H9 (cell line): Measurements from ENCODE around the gene RAD21L1. TPM values are rescaled to one million over a fixed set of nuclear protein-coding genes. Genes with fewer than 3 reads are reported as not detected.
A peak's percentile ranks its signal among the peaks of the same experiment; 100 is the strongest.

Experiments
- DNase-seq: peaks from one replicate; pipeline ENCODE4 v3.0.0-alpha.2; 2017
- H2AFZ ChIP-seq: one replicate; pipeline ENCODE4 v1.6.1; 2013; ENCODE audit warnings: mild to moderate bottlenecking, low read length, control low read depth, moderate library complexity
- H2AK5ac ChIP-seq: 2 replicates; pipeline ENCODE4 v1.6.1; 2013; ENCODE audit warnings: low read length, control low read depth, mixed read lengths; ENCODE audit not compliant: insufficient read length
- H2BK120ac ChIP-seq: one replicate; pipeline ENCODE4 v1.6.1; 2013; ENCODE audit warnings: low read depth, mild to moderate bottlenecking, low read length, control low read depth, inconsistent platforms; ENCODE audit not compliant: poor library complexity, severe bottlenecking
- H2BK12ac ChIP-seq: 2 replicates; pipeline ENCODE4 v1.6.1; 2013; ENCODE audit warnings: low read length, control low read depth, mixed read lengths, low read depth; ENCODE audit not compliant: insufficient read length
- H2BK15ac ChIP-seq: 2 replicates; pipeline ENCODE4 v1.6.1; 2013; ENCODE audit warnings: low read depth, low read length, control low read depth
- H2BK20ac ChIP-seq: one replicate; pipeline ENCODE4 v1.6.1; 2013; ENCODE audit warnings: low read depth, mild to moderate bottlenecking, low read length, control low read depth, inconsistent platforms; ENCODE audit not compliant: poor library complexity, severe bottlenecking
- H2BK5ac ChIP-seq: 2 replicates; pipeline ENCODE4 v1.6.1; 2013; ENCODE audit warnings: low read length, control low read depth, mixed read lengths; ENCODE audit not compliant: insufficient read length
- H3K14ac ChIP-seq: 2 replicates; pipeline ENCODE4 v1.6.1; 2013; ENCODE audit warnings: low read length, control low read depth; ENCODE audit not compliant: insufficient read depth
- H3K18ac ChIP-seq: 2 replicates; pipeline ENCODE4 v1.6.1; 2013; ENCODE audit warnings: low read depth, mild to moderate bottlenecking, mixed read lengths, low read length, control low read depth; ENCODE audit not compliant: insufficient read length
- H3K23ac ChIP-seq: 2 replicates; pipeline ENCODE4 v1.6.1; 2013; ENCODE audit warnings: low read length, control low read depth, mixed read lengths, low read depth; ENCODE audit not compliant: insufficient read length
- H3K23me2 ChIP-seq: 2 replicates; pipeline ENCODE4 v1.6.1; 2013; ENCODE audit warnings: low read depth, mild to moderate bottlenecking, mixed read lengths, low read length, control low read depth; ENCODE audit not compliant: insufficient read length, poor library complexity, severe bottlenecking
- H3K27ac ChIP-seq: 2 replicates; pipeline ENCODE4 v1.5.1; 2013; ENCODE audit warnings: low read length, control low read depth, mixed read lengths, low read depth; ENCODE audit not compliant: insufficient read length
- H3K27me3 ChIP-seq: 2 replicates; pipeline ENCODE4 v1.6.1; 2013; ENCODE audit warnings: low read length, control low read depth, inconsistent platforms; ENCODE audit not compliant: insufficient read depth
- H3K4ac ChIP-seq: 2 replicates; pipeline ENCODE4 v1.6.1; 2013; ENCODE audit warnings: low read depth, mild to moderate bottlenecking, control low read depth, inconsistent platforms, low read length, moderate library complexity
- H3K4me1 ChIP-seq: 2 replicates; pipeline ENCODE4 v1.6.1; 2013; ENCODE audit warnings: low read length, control low read depth, inconsistent platforms; ENCODE audit not compliant: insufficient read depth
- H3K4me2 ChIP-seq: 2 replicates; pipeline ENCODE4 v1.6.1; 2013; ENCODE audit warnings: low read length, control low read depth, mixed read lengths; ENCODE audit not compliant: insufficient read length, insufficient read depth
- H3K56ac ChIP-seq: 2 replicates; pipeline ENCODE4 v1.6.1; 2013; ENCODE audit warnings: low read depth, mild to moderate bottlenecking, mixed read lengths, low read length, control low read depth; ENCODE audit not compliant: insufficient read length
- H3K79me1 ChIP-seq: 2 replicates; pipeline ENCODE4 v1.6.1; 2013; ENCODE audit warnings: low read depth, mild to moderate bottlenecking, moderate library complexity, low read length, control low read depth, inconsistent platforms; ENCODE audit not compliant: insufficient read depth, poor library complexity, severe bottlenecking
- H3K79me2 ChIP-seq: 2 replicates; pipeline ENCODE4 v1.6.1; 2013; ENCODE audit warnings: low read length, control low read depth, inconsistent platforms; ENCODE audit not compliant: insufficient read depth
- H3K9ac ChIP-seq: 2 replicates; pipeline ENCODE4 v1.6.1; 2013; ENCODE audit warnings: low read length, control low read depth, mixed read lengths; ENCODE audit not compliant: insufficient read length; ENCODE audit errors: extremely low read depth
- H3K9me3 ChIP-seq: one replicate; pipeline ENCODE4 v1.6.1; 2013; ENCODE audit warnings: low read depth, low read length, inconsistent platforms; ENCODE audit not compliant: control insufficient read depth
- H3T11ph ChIP-seq: one replicate; pipeline ENCODE4 v1.6.1; 2013; ENCODE audit warnings: mild to moderate bottlenecking, low read length, control low read depth, inconsistent platforms
- H4K20me1 ChIP-seq: one replicate; pipeline ENCODE4 v1.6.1; 2013; ENCODE audit not compliant: control insufficient read depth, insufficient read length, insufficient read depth
- H4K5ac ChIP-seq: 2 replicates; pipeline ENCODE4 v1.6.1; 2013; ENCODE audit warnings: low read depth, mild to moderate bottlenecking, mixed read lengths, low read length, control low read depth; ENCODE audit not compliant: insufficient read length
- H4K8ac ChIP-seq: replicated peaks from 2 replicates; pipeline ENCODE4 v1.6.1; 2013; ENCODE audit warnings: low read length, control low read depth, mixed read lengths, low read depth; ENCODE audit not compliant: insufficient read length
- H4K91ac ChIP-seq: 2 replicates; pipeline ENCODE4 v1.6.1; 2013; ENCODE audit warnings: low read depth, mild to moderate bottlenecking, moderate library complexity, mixed read lengths, low read length, control low read depth; ENCODE audit not compliant: insufficient read length
- H3K27ac Mint-ChIP-seq, 3 experiments: 2 replicates in 2 of 3; 3 replicates in 1 of 3; pipeline ENCODE4 v1.8.0; 2020 to 2021; ENCODE audit warnings: mixed read lengths in 3 of 3, mild to moderate bottlenecking in 1 of 3, moderate library complexity in 1 of 3
- H3K27me3 Mint-ChIP-seq: 2 replicates; pipeline ENCODE4 v1.8.0; 2021; ENCODE audit warnings: low read depth, mild to moderate bottlenecking, moderate library complexity, mixed read lengths
- H3K36me3 Mint-ChIP-seq, 3 experiments: 2 replicates in 2 of 3; 3 replicates in 1 of 3; pipeline ENCODE4 v1.8.0; 2020 to 2021; ENCODE audit warnings: low read depth in 3 of 3, mixed read lengths in 3 of 3; ENCODE audit not compliant: insufficient read depth in 1 of 3
- H3K4me1 Mint-ChIP-seq, 2 experiments: 2 replicates each; pipeline ENCODE4 v1.8.0; 2020; ENCODE audit warnings: mixed read lengths in 2 of 2
- H3K4me3 Mint-ChIP-seq, 2 experiments: 2 replicates in 1 of 2; 3 replicates in 1 of 2; pipeline ENCODE4 v1.8.0; 2020 to 2021; ENCODE audit warnings: mild to moderate bottlenecking in 2 of 2, mixed read lengths in 2 of 2, moderate library complexity in 1 of 2
- H3K9me3 Mint-ChIP-seq, 2 experiments: 2 replicates in 1 of 2; 3 replicates in 1 of 2; pipeline ENCODE4 v1.8.0; 2020; ENCODE audit warnings: mild to moderate bottlenecking in 2 of 2, mixed read lengths in 2 of 2, moderate library complexity in 1 of 2
- WGBS: extraction: QIAGEN DNeasy Blood & Tissue Kit; methylation state at CpG from one replicate; pipeline ENCODE4 v1.1.7; 2013; ENCODE audit warnings: missing lambda C conversion rate, low lambda C conversion rate, mixed read lengths; ENCODE audit not compliant: insufficient read length; ENCODE audit errors: extremely low coverage; 5-methylcytosine and 5-hydroxymethylcytosine counted together
- total RNA-seq: library from RNA; stranded (reverse); gene quantifications from 2 replicates; pipeline ENCODE4 v1.2.1, GENCODE V29; 2021
- TF ChIP-seq, protein P1 (sequence below): fragments of 200-600 bp; sonication (generic); conservative IDR thresholded peaks from 3 replicates; pipeline ENCODE4 v1.8.0; 2021; ENCODE audit warnings: antibody characterized with exemption, mild to moderate bottlenecking

The RAD21L1 gene
- total RNA-seq, 1 experiment from 2014 or later = not detected

- Histone ChIP-seq H4K8ac (no peak within 1 kb of the TSS), H2AK5ac (no peak within 1 kb of the TSS), H3K27me3 (0 out of 2 replicates have a peak, but pooled peaks cover 3% of the 10 kb centered on the region), H3K27ac (no peak within 1 kb of the TSS), H3K56ac (no peak within 1 kb of the TSS), H4K5ac (no peak within 1 kb of the TSS), H3K23ac (no peak within 1 kb of the TSS), H3K9me3 (no peaks in the 10 kb centered on the region), H2BK12ac (no peak within 1 kb of the TSS), H3K4me2 (no peak within 1 kb of the TSS), H4K91ac (no peak within 1 kb of the TSS), H3K23me2 (no peaks in the 10 kb centered on the region), H4K20me1 (no peaks in the 10 kb centered on the region), H3K4me1 (no peaks in the 10 kb centered on the region), H2BK20ac (no peak within 1 kb of the TSS), H2BK120ac (no peak within 1 kb of the TSS), H3K9ac (no peak within 1 kb of the TSS), H2AFZ (no peak within 1 kb of the TSS), H2BK5ac (no peak within 1 kb of the TSS), H3K18ac (no peak within 1 kb of the TSS), H2BK15ac (no peak within 1 kb of the TSS), H3K14ac (no peak within 1 kb of the TSS), H3K79me1 (no peaks in the 10 kb centered on the region), H3K79me2 (no peaks in the 10 kb centered on the region), H3K4ac (no peak within 1 kb of the TSS), H3T11ph (no peak within 1 kb of the TSS)
- H3K36me3 Mint-ChIP-seq = no peaks in the 10 kb centered on the region
- WGBS = no CpG with 5 or more reads among the region's 5 CpGs
- DNase-seq = no peak
- TF ChIP-seq, protein P1, sequence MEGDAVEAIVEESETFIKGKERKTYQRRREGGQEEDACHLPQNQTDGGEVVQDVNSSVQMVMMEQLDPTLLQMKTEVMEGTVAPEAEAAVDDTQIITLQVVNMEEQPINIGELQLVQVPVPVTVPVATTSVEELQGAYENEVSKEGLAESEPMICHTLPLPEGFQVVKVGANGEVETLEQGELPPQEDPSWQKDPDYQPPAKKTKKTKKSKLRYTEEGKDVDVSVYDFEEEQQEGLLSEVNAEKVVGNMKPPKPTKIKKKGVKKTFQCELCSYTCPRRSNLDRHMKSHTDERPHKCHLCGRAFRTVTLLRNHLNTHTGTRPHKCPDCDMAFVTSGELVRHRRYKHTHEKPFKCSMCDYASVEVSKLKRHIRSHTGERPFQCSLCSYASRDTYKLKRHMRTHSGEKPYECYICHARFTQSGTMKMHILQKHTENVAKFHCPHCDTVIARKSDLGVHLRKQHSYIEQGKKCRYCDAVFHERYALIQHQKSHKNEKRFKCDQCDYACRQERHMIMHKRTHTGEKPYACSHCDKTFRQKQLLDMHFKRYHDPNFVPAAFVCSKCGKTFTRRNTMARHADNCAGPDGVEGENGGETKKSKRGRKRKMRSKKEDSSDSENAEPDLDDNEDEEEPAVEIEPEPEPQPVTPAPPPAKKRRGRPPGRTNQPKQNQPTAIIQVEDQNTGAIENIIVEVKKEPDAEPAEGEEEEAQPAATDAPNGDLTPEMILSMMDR = no peak
- no peaks in the 10 kb centered on the region for H3K9me3 Mint-ChIP-seq
- no peak within 1 kb of the TSS for H3K4me3 Mint-ChIP-seq
- no peaks in the 10 kb centered on the region; a peak in 1 of 4 replicates for H3K4me1 Mint-ChIP-seq
- peaks cover 18% of the 10 kb centered on the region for H3K27me3 Mint-ChIP-seq
- peak within 1 kb of the TSS in 1 of 3 experiments; percentile 89; a peak in 1 of 7 replicates for H3K27ac Mint-ChIP-seq
These were observed 22.9 kb upstream of the RAD21L1 start, which contains the start of gene C20orf202 for GRCh38 chr20:1202762-1203504. Gene C20orf202, plus strand, starts transcription at chr20:1203454. Its CDS starts 132 bp downstream, at chr20:1203586.
